GM12874 (cell line): Measurements from ENCODE around the gene CTXN3.

ENCODE experiments used
- TF ChIP-seq, protein P1 (sequence below): IDR thresholded peaks from 2 replicates; pipeline ENCODE4 v1.5.1; 2011; ENCODE audit warnings: low read depth, mild to moderate bottlenecking, control low read depth, low read length, moderate library complexity; ENCODE audit not compliant: insufficient read depth

The CTXN3 gene

DNA sequence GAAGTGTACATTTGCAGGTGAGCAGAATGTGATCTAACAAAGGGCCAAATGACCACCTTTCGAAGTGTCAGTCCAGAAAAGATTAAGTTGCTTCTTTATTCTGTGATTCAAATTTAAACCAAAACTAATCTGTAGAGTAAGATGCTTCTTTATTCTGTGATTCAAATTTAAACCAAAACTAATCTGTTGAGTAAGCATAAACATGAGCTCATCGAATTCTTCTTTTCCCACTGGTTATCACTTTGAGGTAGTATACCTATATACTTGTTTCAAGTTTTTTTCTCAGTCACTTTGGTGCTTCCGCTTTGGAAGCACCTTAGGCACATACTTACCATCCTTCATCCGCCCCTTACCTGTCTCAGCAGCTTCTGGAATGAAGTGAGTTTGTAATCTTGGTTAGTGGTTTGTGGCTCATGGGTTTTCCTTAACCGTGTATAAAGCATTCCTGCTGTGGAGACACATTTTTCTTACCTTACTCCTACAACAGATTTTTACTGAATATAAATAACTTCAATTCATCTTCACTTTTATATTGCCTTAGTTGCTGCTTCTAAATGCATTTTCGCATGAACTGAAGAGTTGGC, 40.7 kb upstream of the CTXN3 start:
- TF ChIP-seq, protein P1, sequence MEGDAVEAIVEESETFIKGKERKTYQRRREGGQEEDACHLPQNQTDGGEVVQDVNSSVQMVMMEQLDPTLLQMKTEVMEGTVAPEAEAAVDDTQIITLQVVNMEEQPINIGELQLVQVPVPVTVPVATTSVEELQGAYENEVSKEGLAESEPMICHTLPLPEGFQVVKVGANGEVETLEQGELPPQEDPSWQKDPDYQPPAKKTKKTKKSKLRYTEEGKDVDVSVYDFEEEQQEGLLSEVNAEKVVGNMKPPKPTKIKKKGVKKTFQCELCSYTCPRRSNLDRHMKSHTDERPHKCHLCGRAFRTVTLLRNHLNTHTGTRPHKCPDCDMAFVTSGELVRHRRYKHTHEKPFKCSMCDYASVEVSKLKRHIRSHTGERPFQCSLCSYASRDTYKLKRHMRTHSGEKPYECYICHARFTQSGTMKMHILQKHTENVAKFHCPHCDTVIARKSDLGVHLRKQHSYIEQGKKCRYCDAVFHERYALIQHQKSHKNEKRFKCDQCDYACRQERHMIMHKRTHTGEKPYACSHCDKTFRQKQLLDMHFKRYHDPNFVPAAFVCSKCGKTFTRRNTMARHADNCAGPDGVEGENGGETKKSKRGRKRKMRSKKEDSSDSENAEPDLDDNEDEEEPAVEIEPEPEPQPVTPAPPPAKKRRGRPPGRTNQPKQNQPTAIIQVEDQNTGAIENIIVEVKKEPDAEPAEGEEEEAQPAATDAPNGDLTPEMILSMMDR, result no peak

DNA sequence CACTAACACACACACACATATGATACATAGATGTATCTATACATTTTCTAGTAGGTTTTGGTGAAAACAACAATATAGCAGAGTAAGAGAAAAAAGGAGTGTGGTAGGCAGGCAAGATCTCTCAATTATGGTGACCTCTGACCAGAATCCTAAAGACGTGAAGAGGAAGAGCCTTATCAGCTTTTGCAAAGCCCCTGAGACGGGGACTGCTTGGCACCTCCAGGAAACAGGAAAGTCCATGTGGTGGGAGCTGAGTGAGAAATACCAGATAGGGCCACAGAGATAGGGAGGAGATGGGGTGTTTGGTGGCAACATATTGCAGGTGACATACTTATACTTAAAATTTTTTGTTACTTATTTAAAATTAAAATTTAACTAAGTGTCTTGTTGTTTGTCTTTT, 39.9 kb upstream of the CTXN3 start:
- TF ChIP-seq, protein P1, result no peak

DNA sequence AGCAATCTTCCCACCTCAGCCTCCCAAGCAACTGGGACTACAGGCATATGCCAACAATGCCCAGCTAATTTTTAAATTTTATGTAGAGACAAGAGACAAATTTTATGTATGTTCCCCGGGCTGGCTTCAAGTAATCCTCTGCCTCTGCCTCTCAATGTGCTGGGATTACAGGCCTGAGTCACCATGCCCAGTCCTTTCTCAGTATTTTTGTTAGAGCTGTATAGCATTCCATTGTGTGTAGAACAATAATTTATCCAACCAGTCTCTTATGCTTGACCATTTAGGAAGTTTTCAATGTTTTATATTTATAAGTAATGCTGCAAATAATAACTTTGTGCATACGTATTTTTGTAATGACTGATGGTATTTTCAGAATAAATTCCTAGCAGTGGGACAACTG, 38.9 kb upstream of the CTXN3 start:
- TF ChIP-seq, protein P1, result no peak

DNA sequence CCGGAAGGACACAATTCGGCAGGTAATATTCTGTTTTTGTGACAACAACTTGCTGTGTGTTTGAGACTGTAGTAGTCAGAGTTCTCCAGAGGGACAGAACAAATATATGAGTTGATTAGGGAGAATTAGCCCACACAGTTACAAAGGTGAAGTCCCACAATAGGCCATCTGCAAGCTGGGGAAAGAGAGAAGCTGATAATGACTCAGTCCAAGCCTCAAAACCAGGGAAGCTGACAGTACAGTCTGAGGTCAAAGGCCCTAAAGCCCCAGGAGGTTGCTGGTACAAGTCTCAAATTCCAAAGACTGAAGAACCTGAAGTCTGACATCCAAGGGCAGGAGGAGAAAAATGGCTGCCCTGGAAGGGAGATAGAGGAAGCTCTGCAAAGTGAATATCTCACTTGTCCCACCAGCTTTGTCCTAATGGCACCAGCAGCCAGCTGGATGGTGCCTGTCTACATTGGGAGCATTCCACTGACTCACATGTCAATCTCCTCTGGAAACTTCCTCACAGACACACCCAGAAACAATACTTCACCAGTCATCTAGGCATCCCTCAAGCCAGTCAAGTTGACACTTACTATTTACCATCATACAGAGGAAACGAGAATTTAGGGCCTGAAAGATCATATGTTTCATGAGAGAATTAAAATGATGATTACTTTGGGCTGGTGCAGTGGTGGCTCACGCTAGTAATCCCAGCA, 36.3 kb upstream of the CTXN3 start:
- TF ChIP-seq, protein P1, result no peak

DNA sequence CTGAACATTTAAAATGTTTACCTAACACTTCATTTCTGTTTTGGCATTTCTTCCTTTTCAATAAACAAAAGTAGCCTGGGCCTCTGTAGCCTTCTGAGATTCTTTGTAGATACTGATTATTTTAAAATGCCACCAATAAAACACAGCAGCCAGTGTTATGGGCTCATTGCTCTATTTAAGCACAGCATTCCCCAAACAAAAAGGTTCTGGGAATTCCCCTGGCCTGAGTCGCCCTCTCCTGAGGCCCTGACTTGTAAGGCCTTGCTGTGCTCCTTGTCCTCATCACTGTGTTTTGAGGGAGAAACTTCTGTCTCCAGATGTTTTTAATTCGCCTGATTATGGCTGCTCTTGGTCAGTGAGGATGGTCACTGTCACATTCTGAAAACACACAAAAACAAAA, 33.0 kb upstream of the CTXN3 start:
- TF ChIP-seq, protein P1, result no peak

DNA sequence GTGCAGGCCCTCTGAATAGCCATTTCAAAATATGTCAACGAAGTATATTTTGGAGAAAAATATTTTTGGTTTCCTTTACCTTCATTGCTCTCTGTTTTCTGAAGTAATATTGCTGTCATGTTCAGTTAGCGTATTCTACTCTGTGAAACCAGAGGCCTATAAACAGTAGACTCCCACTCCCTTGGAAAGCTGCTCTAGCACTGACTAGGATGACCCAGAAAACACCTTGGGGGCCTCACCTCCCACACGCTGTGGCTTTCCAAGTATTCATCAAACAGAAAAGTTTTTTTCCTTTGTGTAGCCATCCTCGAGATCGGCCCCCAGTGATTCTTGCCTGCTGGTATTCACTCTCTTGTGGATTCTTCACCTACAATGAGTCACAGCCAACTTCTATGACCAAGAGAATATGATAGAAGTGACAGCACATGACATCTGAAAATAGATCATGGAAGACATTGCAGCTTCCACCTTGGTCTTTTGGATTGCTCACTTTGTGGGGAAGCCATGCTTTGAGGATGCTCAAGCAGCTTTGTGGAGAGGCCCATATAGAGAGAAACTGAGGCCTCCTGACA, 28.9 kb upstream of the CTXN3 start:
- TF ChIP-seq, protein P1, result no peak

DNA sequence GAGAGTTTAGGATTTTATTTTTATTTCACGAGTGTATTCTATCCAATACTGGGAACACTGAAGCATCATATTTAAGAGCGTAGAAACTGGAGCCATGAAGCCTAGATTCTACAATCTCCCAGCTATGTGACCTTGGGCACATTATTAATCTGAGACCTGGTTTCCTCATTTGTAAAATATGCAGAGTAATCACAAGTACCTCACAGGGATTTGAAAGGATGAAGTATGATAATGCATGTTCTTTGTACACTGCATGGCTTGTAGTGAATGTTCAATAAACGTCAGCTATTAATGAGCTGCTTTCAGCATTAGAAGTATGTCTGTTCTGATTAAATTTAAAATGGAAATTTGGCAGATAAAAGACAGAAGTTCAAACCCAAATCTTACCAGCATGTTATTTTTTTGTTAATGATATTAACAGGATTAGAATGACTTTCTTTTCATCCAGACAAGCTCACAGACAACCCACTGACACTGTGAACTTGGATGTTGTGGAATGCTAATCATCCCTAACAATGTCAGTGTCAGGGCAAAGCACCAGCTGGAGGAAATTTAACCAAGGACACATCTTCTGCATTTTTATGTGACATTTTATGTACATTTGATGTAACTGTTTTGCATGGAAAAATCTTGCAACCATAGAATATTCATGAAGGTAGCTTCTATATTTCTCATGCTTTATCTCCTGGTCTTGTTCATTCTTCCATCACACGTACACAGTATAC, 27.1 kb upstream of the CTXN3 start:
- TF ChIP-seq, protein P1, result no peak
